MCF 10A (cell line): ENCODE data around the gene CAMTA1. TPM values are rescaled to one million over a fixed set of nuclear protein-coding genes. Genes with fewer than 3 reads are reported as not detected.
A peak's percentile ranks its signal among the peaks of the same experiment; 100 is the strongest.

ENCODE experiments used
- BruUV-seq: library from RNA; stranded (reverse); fragments of 400-500 nt; replicated peaks from 2 replicates; lab custom pipeline; 2021; lab: Mats Ljungman, UMichigan
- CTCF ChIA-PET: fragments of 300-600 bp; sonication (Branson Sonifier 250); formaldehyde crosslinking; extraction: SDS; loops from one replicate; lab custom pipeline; 2021; ENCODE audit warnings: antibody characterized with exemption, inconsistent platforms; lab: Yijun Ruan, JAX
- POLR2A ChIA-PET: fragments of 300-600, 350-650 bp; sonication (Branson Sonifier 250); formaldehyde crosslinking; extraction: SDS; loops from one replicate; lab custom pipeline; 2020; ENCODE audit warnings: antibody characterized with exemption, inconsistent platforms; lab: Yijun Ruan, JAX
- DNase-seq: peaks from one replicate; pipeline ENCODE4 v3.0.0-alpha.2; 2018; ENCODE audit not compliant: unreplicated experiment
- H3K27ac Mint-ChIP-seq: one replicate; pipeline ENCODE4 v1.8.0; 2022; ENCODE audit warnings: mild to moderate bottlenecking, low read depth, mixed read lengths; ENCODE audit not compliant: unreplicated experiment
- H3K27me3 Mint-ChIP-seq: one replicate; pipeline ENCODE4 v1.8.0; 2022; ENCODE audit warnings: mixed read lengths; ENCODE audit not compliant: insufficient read depth, unreplicated experiment
- H3K36me3 Mint-ChIP-seq: one replicate; pipeline ENCODE4 v1.8.0; 2022; ENCODE audit warnings: mild to moderate bottlenecking, moderate library complexity, mixed read lengths; ENCODE audit not compliant: insufficient read depth, unreplicated experiment
- H3K4me1 Mint-ChIP-seq: one replicate; pipeline ENCODE4 v1.8.0; 2022; ENCODE audit warnings: mixed read lengths; ENCODE audit not compliant: insufficient read depth, unreplicated experiment
- H3K4me3 Mint-ChIP-seq: one replicate; pipeline ENCODE4 v1.8.0; 2022; ENCODE audit warnings: mild to moderate bottlenecking, moderate library complexity, mixed read lengths; ENCODE audit not compliant: unreplicated experiment
- H3K9me3 Mint-ChIP-seq: one replicate; pipeline ENCODE4 v1.8.0; 2022; ENCODE audit warnings: mixed read lengths; ENCODE audit not compliant: unreplicated experiment
- intact Hi-C: fragments of 100-400 bp; cut with micrococcal nuclease; formaldehyde crosslinking; loops from 2 replicates; pipeline ENCODE4 v1.14.1; 2022
- total RNA-seq: library from RNA; stranded (reverse); gene quantifications from 2 replicates; pipeline ENCODE4 v1.2.3, GENCODE V29; 2022
- TF ChIP-seq, protein P1 (sequence below): fragments of 200-600 bp; IDR thresholded peaks from one replicate; pipeline ENCODE4 v1.8.0; 2022; ENCODE audit warnings: antibody characterized with exemption, mild to moderate bottlenecking; ENCODE audit not compliant: unreplicated experiment

Gene CAMTA1
- total RNA-seq, 1 experiment from 2014 or later, result 74.1 TPM

DNA sequence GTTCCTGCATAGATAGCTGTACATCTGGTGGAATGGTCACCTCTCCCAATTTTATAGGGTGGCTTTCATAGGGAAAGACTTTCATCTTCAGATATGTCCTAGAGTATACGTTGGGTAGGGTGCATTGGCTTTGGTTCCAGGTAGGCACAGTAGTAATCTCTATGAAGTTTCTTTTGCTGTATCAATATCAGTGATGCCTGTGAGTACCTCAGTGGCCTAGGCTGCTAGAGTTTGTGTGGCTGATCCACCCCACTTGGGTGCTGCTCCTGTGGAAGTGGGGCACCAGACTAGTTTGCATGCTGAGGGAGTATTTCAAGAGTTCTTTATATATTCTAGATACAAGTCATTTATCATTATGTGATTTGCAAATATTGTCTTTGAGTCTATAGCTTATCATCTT, 615.3 kb downstream of the CAMTA1 start:
- TF ChIP-seq, protein P1, sequence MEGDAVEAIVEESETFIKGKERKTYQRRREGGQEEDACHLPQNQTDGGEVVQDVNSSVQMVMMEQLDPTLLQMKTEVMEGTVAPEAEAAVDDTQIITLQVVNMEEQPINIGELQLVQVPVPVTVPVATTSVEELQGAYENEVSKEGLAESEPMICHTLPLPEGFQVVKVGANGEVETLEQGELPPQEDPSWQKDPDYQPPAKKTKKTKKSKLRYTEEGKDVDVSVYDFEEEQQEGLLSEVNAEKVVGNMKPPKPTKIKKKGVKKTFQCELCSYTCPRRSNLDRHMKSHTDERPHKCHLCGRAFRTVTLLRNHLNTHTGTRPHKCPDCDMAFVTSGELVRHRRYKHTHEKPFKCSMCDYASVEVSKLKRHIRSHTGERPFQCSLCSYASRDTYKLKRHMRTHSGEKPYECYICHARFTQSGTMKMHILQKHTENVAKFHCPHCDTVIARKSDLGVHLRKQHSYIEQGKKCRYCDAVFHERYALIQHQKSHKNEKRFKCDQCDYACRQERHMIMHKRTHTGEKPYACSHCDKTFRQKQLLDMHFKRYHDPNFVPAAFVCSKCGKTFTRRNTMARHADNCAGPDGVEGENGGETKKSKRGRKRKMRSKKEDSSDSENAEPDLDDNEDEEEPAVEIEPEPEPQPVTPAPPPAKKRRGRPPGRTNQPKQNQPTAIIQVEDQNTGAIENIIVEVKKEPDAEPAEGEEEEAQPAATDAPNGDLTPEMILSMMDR, result no peak
- intact Hi-C loops, result loop anchor here (5.0 kb wide), 1 partner anchor 133 kb away; no protein-coding TSS in a partner anchor
- Mint-ChIP-seq H3K27me3 (no peaks in the 10 kb centered on the region), H3K9me3 (peaks cover 12% of the 10 kb centered on the region), H3K27ac (peak overlapping the region; percentile 55), H3K4me1 (peaks cover 19% of the 10 kb centered on the region), H3K4me3 (no peak overlapping the region), H3K36me3 (peaks cover 4% of the 10 kb centered on the region)
- POLR2A ChIA-PET, result no interaction called here
- no peak for DNase-seq
- BruUV-seq, result no TSS peak
- CTCF ChIA-PET, result no interaction called here

DNA sequence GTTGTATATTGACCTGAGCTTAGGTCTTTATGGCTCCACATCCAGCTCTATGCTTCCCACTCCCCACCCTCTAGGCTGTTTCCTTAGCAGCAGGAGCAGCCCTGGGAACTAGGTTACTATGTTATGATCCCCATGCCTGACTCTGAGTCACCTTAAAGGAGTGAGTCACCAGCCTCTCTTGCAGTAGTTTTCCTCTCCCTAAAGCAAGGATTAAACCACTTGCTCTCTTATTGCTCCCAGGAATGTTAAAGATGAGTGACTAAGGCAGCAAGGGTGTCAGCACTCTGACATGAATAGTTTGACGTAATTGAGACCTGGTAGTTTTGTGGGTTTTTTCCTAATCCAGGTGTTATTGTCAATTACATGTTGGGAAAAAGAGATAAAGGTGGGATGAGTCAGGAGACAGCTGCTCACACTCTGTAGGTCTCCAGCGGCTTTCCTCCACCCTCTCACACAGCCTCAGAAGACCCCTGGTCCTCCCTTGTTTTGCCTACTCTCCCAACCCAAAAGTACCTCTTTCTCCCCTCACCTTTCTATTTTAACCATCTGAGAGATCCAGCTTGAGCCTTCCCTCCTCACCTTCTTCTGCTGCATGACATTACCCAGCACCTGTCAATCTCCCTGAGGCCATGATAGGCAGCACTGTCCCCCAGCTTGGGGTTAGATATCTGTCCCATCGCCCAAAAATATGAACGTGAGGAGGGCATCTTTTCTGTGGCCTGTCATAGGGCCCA, 616.7 kb downstream of the CAMTA1 start:
- H3K9me3 Mint-ChIP-seq, result no peaks in the 10 kb centered on the region
- TF ChIP-seq, protein P1, result no peak
- H3K4me1 Mint-ChIP-seq, result peaks cover 19% of the 10 kb centered on the region
- POLR2A ChIA-PET, result interaction anchor here (0.6 to 0.7 kb wide), 3 partner anchors 59 to 190 kb away, joined by 3 read pairs; no protein-coding TSS in a partner anchor
- CTCF ChIA-PET, result interaction anchor here (1.1 kb wide), 1 partner anchor 682 kb away, joined by 3 read pairs; no protein-coding TSS in a partner anchor
- peak; percentile 99 for DNase-seq
- TSS peak; percentile 61 for BruUV-seq
- peak overlapping the region; percentile 93 for H3K27ac Mint-ChIP-seq
- H3K27me3 Mint-ChIP-seq, result no peaks in the 10 kb centered on the region
- H3K4me3 Mint-ChIP-seq, result no peak overlapping the region
- intact Hi-C loops, result loop anchor here (5.0 kb wide), 1 partner anchor 135 kb away; no protein-coding TSS in a partner anchor
- H3K36me3 Mint-ChIP-seq, result no peaks in the 10 kb centered on the region

DNA sequence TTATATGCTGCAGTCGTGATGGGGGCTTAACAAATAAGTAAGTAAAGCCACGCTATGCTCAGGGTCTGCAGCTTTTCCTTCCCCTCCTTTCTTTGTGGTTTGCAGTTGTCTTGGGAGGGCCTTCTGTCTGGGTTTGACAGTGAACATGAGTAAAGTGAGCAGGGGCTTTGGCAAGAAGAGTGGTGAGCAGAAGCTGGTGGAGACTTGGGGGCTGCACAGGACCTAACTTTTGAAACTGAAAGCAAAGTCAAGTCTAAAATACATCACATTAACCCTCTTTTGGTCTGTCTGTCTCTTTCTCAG, 617.2 kb downstream of the CAMTA1 start:
- TF ChIP-seq, protein P1, result no peak
- Mint-ChIP-seq H3K27me3 (no peaks in the 10 kb centered on the region), H3K4me3 (no peak overlapping the region), H3K9me3 (no peaks in the 10 kb centered on the region), H3K4me1 (peaks cover 19% of the 10 kb centered on the region), H3K27ac (peak overlapping the region; percentile 93), H3K36me3 (no peaks in the 10 kb centered on the region)
- no TSS peak for BruUV-seq
- ChIA-PET POLR2A (interaction anchor here (0.6 to 0.7 kb wide), 2 partner anchors 59 to 68 kb away, joined by 3 read pairs; no protein-coding TSS in a partner anchor), CTCF (interaction anchor here (1.1 kb wide), 1 partner anchor 683 kb away, joined by 3 read pairs; no protein-coding TSS in a partner anchor)
- intact Hi-C loops, result loop anchor here (5.0 kb wide), 1 partner anchor 135 kb away; no protein-coding TSS in a partner anchor
- DNase-seq, result no peak

DNA sequence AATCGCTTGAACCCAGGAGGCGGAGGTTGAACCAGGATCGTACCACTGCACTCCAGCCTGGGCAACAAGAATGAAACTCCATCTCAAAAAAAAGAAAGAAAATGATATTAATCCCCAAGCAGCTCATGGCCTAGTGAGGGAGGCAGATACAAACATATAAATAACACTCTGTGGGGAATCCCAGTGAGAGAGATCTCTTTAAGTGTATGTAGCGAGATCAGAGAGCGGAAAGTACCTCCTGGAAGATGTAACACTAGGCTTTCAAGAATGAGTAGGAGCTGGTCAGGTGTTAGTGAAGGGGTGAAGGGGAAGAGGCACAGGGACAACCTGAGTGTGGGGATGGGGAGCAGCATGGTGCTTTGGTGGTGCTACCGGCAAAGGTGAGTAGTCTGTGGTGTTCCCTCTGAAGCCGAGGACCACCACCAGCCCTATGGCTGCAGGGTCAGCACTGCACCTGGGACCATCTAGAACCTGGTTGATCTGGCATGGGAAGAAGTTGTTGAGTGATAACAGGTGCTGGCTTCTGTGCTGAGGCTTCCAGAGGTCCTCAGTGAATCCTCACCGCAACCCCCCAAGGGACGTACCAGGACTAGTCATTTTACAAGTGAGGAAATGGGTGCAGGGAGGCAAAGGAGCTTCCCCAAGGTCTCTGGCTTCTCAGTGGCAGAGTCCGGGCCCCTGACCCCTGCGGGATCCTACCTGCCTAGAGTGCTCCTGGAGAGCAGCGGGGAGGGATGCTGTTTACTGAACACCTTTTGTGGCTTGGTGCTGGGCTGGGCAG, 618.2 kb downstream of the CAMTA1 start:
- Mint-ChIP-seq H3K4me3 (no peak overlapping the region), H3K4me1 (peaks cover 19% of the 10 kb centered on the region), H3K36me3 (no peaks in the 10 kb centered on the region), H3K9me3 (no peaks in the 10 kb centered on the region), H3K27ac (peak overlapping the region; percentile 93), H3K27me3 (no peaks in the 10 kb centered on the region)
- ChIA-PET POLR2A (interaction anchor here (0.6 kb wide), 1 partner anchor 669 kb away, joined by 3 read pairs; no protein-coding TSS in a partner anchor), CTCF (no interaction called here)
- TF ChIP-seq, protein P1, result no peak
- BruUV-seq, result no TSS peak
- no peak for DNase-seq
- intact Hi-C loops, result loop anchor here (5.0 kb wide), 1 partner anchor 136 kb away; no protein-coding TSS in a partner anchor
